PC-9 (cell line): Measurements from ENCODE around the gene NANOS1. TPM values are rescaled to one million over a fixed set of nuclear protein-coding genes. Genes with fewer than 3 reads are reported as not detected.

Source experiments
- BruUV-seq: library from RNA; stranded (reverse); fragments of 400-500 nt; replicated peaks from 2 replicates; lab custom pipeline; 2021; lab: Mats Ljungman, UMichigan
- CTCF ChIA-PET: fragments of 300-600 bp; sonication (Branson Sonifier 250); formaldehyde crosslinking; loops from one replicate; lab custom pipeline; 2022; ENCODE audit warnings: antibody characterized with exemption; lab: Charles Lee
- POLR2A ChIA-PET: fragments of 300-600 bp; sonication (Branson Sonifier 250); formaldehyde crosslinking; loops from one replicate; lab custom pipeline; 2022; ENCODE audit warnings: antibody characterized with exemption; ENCODE audit not compliant: unreplicated experiment; lab: Charles Lee
- DNase-seq, 2 experiments: peaks; one replicate each; pipeline versions ENCODE4 v3.0.0 to v3.0.0-alpha.2; 2015 to 2022; ENCODE audit warnings: mixed read lengths in 1 of 2
- H2AFZ ChIP-seq: fragments of 200-600 bp; sonication (generic); 2 replicates; pipeline ENCODE4 v1.8.1; 2017; ENCODE audit warnings: antibody characterized with exemption
- H3F3A ChIP-seq: fragments of 200-600 bp; sonication (generic); 2 replicates; pipeline ENCODE4 v1.8.1; 2017; ENCODE audit warnings: antibody characterized with exemption, mild to moderate bottlenecking, low read depth; ENCODE audit not compliant: insufficient read depth
- H3K27ac ChIP-seq: fragments of 200-600 bp; sonication (generic); 2 replicates; pipeline ENCODE4 v1.6.1; 2016; ENCODE audit warnings: mixed run types
- H3K27me3 ChIP-seq: fragments of 200-600 bp; sonication (generic); 2 replicates; pipeline ENCODE4 v1.6.1; 2016; ENCODE audit warnings: low read depth, mixed run types; ENCODE audit not compliant: insufficient read depth
- H3K36me3 ChIP-seq: fragments of 200-600 bp; sonication (generic); 2 replicates; pipeline ENCODE4 v1.6.1; 2016; ENCODE audit warnings: low read depth, mixed run types
- H3K4me1 ChIP-seq: fragments of 200-600 bp; sonication (generic); replicated peaks from 2 replicates; pipeline ENCODE4 v1.6.1; 2016; ENCODE audit warnings: mixed run types; ENCODE audit not compliant: insufficient read depth
- H3K4me2 ChIP-seq: fragments of 200-600 bp; sonication (generic); 2 replicates; pipeline ENCODE4 v1.6.1; 2017; ENCODE audit warnings: mixed run types
- H3K4me3 ChIP-seq: fragments of 200-600 bp; sonication (generic); 2 replicates; pipeline ENCODE4 v1.6.1; 2016; ENCODE audit warnings: mixed run types
- H3K79me2 ChIP-seq: fragments of 200-600 bp; sonication (generic); 2 replicates; pipeline ENCODE4 v1.6.1; 2017; ENCODE audit warnings: low read depth, mixed run types
- H3K9me2 ChIP-seq: fragments of 200-600 bp; sonication (generic); 2 replicates; pipeline ENCODE4 v1.8.1; 2017; ENCODE audit warnings: mild to moderate bottlenecking; ENCODE audit not compliant: insufficient read depth
- H3K9me3 ChIP-seq: fragments of 200-600 bp; sonication (generic); 2 replicates; pipeline ENCODE4 v1.8.1; 2016; ENCODE audit warnings: low read depth; ENCODE audit not compliant: insufficient read depth
- H4K20me1 ChIP-seq: fragments of 200-600 bp; sonication (generic); 2 replicates; pipeline ENCODE4 v1.8.1; 2017; ENCODE audit not compliant: insufficient read depth
- CTCF ChIP-seq: fragments of 200-600 bp; sonication (generic); conservative IDR thresholded peaks from 2 replicates; pipeline ENCODE4 v1.6.1; 2017; ENCODE audit warnings: mixed run types, antibody characterized with exemption, mild to moderate bottlenecking, moderate library complexity
- EZH2 ChIP-seq: fragments of 200-600 bp; sonication (generic); IDR thresholded peaks from 2 replicates; pipeline ENCODE4 v1.8.0; 2017; ENCODE audit warnings: antibody characterized with exemption, low read depth
- intact Hi-C: fragments of 100-400 bp; cut with micrococcal nuclease; formaldehyde crosslinking; loops from one replicate; pipeline ENCODE4 v1.10.0; 2022; ENCODE audit not compliant: unreplicated experiment
- total RNA-seq: library from RNA; stranded (reverse); gene quantifications from 2 replicates; pipeline ENCODE4 v1.2.3, GENCODE V29; 2021

The NANOS1 gene
- total RNA-seq, 1 experiment from 2014 or later = 7.2 TPM

GRCh38 chr10:119061926-119062325 is 32.4 kb downstream of the NANOS1 start:
- no peak overlapping the region for H2AFZ ChIP-seq
- H3K79me2 ChIP-seq = peaks cover 40% of the 10 kb centered on the region; the same call in 1 of the 2 replicates
- H3K36me3 ChIP-seq = peaks cover 56% of the 10 kb centered on the region
- ChIA-PET CTCF (no interaction called here), POLR2A (no interaction called here)
- no peaks in the 10 kb centered on the region for H3K4me1 ChIP-seq
- H3F3A ChIP-seq = peaks cover 57% of the 10 kb centered on the region
- no peaks in the 10 kb centered on the region for H3K27me3 ChIP-seq
- intact Hi-C loops = no loop called here
- no peaks in the 10 kb centered on the region for H3K9me3 ChIP-seq
- peaks cover 44% of the 10 kb centered on the region for H4K20me1 ChIP-seq
- no peaks in the 10 kb centered on the region for H3K9me2 ChIP-seq
- no peak for DNase-seq
- no peak overlapping the region for H3K27ac ChIP-seq
- no peak for TF ChIP-seq EZH2
- no peak for TF ChIP-seq CTCF
- H3K4me3 ChIP-seq = no peak overlapping the region
- no peak overlapping the region for H3K4me2 ChIP-seq
- no TSS peak for BruUV-seq

GRCh38 chr10:119070395-119071165 is 41.1 kb downstream of the NANOS1 start:
- Histone ChIP-seq H3K4me2 (no peak overlapping the region), H3K79me2 (peaks cover 75% of the 10 kb centered on the region), H4K20me1 (peaks cover 62% of the 10 kb centered on the region), H3K9me2 (no peaks in the 10 kb centered on the region), H3K36me3 (peaks cover 58% of the 10 kb centered on the region), H3K4me1 (no peaks in the 10 kb centered on the region), H3K27me3 (no peaks in the 10 kb centered on the region), H2AFZ (no peak overlapping the region), H3K4me3 (no peak overlapping the region), H3F3A (peaks cover 18% of the 10 kb centered on the region), H3K9me3 (no peaks in the 10 kb centered on the region), H3K27ac (no peak overlapping the region)
- POLR2A ChIA-PET = no interaction called here
- TF ChIP-seq EZH2 = no peak
- TF ChIP-seq CTCF = no peak
- DNase-seq = no peak
- intact Hi-C loops = no loop called here
- no TSS peak for BruUV-seq
- CTCF ChIA-PET = no interaction called here

- Histone ChIP-seq H3K79me2 (peaks cover 90% of the 10 kb centered on the region), H3K4me3 (no peak overlapping the region), H3K4me1 (peaks cover 8% of the 10 kb centered on the region), H2AFZ (no peak overlapping the region), H4K20me1 (peaks cover 77% of the 10 kb centered on the region), H3F3A (peaks cover 22% of the 10 kb centered on the region), H3K27me3 (no peaks in the 10 kb centered on the region), H3K9me3 (no peaks in the 10 kb centered on the region), H3K36me3 (peaks cover 45% of the 10 kb centered on the region), H3K27ac (no peak overlapping the region), H3K4me2 (no peak overlapping the region), H3K9me2 (no peaks in the 10 kb centered on the region)
- CTCF ChIA-PET = no interaction called here
- BruUV-seq = no TSS peak
- POLR2A ChIA-PET = interaction anchor here (0.6 kb wide), 1 partner anchor 69 kb away, joined by 5 read pairs; no protein-coding TSS in a partner anchor
- intact Hi-C loops = no loop called here
- DNase-seq = no peak
- TF ChIP-seq EZH2 = no peak
- no peak for TF ChIP-seq CTCF
Observed at GRCh38 chr10:119073584-119073983, 44.1 kb downstream of the NANOS1 start.
